ENCODE data around the gene PARD3. TPM values are rescaled to one million over a fixed set of nuclear protein-coding genes. Genes with fewer than 3 reads are reported as not detected.

PARD3 gene
- polyA plus RNA-seq, 3 donors = 0.51 TPM; not detected in 2

DNA sequence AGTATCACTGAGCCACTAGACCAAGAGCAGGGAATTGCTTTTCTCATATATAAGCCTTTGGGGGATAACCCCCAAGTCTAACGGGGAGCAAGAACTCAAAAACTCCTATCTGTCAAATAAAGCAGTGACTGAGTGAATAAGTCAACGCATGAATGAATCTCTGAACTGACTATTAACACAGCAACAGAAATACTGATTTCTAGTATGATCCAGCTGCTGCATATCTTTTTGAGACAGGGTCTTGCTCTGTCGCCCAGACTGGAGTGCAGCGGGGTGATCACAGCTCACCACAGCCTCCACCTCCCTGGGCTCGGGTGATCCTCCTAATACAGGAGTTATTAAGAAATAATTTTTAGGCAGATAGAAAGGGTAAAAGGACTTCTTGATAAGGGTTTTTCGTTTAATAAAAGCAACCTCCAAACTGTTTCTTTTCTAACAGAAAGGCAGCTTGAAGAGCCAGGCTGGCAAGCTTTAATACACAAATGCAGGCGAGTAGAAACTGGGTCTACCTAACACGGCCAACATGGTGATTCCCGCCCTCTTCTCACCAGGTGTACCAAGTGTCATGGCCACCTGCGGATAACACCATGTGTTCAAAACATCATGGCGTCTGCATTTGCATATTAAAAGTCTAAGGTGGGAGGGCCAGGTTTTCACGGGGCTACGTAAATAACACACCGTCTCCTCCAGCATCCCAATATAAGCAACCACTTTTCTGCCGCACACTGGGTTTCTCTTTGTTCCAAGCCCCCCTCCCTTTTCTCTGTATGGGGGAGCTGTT is 631.9 kb downstream of the PARD3 start:
- Histone ChIP-seq H2AFZ (ENCODE audit: insufficient read depth, low read depth, low read length, poor library complexity, severe bottlenecking) (no peak overlapping the region), H3K27me3 (ENCODE audit: control insufficient read depth in 2 of 2, insufficient read depth in 2 of 2, low read length in 2 of 2) (no peaks in the 10 kb centered on the region), H3K4me3 (replicated peaks in 1 of 3; ENCODE audit: low read depth in 2 of 3, low read length in 3 of 3) (no peak overlapping the region), H4K20me1 (ENCODE audit: insufficient read depth, low read length) (no peaks in the 10 kb centered on the region), H3K9me3 (replicated peaks in 1 of 2; ENCODE audit: control insufficient read depth in 1 of 2, insufficient read depth in 1 of 2, low read length in 2 of 2) (no peaks in the 10 kb centered on the region), H3K9ac (ENCODE audit: insufficient read depth, low read length, poor library complexity, severe bottlenecking) (no peak overlapping the region), H3K79me2 (ENCODE audit: insufficient read depth, low read length) (no peaks in the 10 kb centered on the region), H3K27ac (ENCODE audit: low read depth in 1 of 2, low read length in 2 of 2) (no peak overlapping the region), H3K4me2 (replicated peaks; ENCODE audit: extremely low read depth, low read length, poor library complexity, severe bottlenecking) (no peak overlapping the region), H3K4me1 (ENCODE audit: control insufficient read depth in 1 of 2, insufficient read depth in 2 of 2, low read length in 2 of 2) (peaks cover 4 to 7% of the 10 kb centered on the region in 2 donors), H3K36me3 (replicated peaks in 1 of 2; ENCODE audit: control insufficient read depth in 1 of 2, insufficient read depth in 2 of 2, low read length in 2 of 2) (no peaks in the 10 kb centered on the region)
- Mint-ChIP-seq H3K4me3 (no peak overlapping the region), H3K27me3 (ENCODE audit: low read depth in 3 of 3) (peaks cover 0 to 2% (median 1%) of the 10 kb centered on the region in 3 donors), H3K27ac (no peak overlapping the region), H3K9me3 (peaks cover 0 to 4% (median 0%) of the 10 kb centered on the region in 7 donors), H3K36me3 (no peaks in the 10 kb centered on the region), H3K4me1 (peaks cover 11% of the 10 kb centered on the region)
- WGBS (ENCODE audit: insufficient coverage) = 100% methylated on average over 3 of the region's 15 CpGs
- no peak for DNase-seq
- TF ChIP-seq, protein P1, sequence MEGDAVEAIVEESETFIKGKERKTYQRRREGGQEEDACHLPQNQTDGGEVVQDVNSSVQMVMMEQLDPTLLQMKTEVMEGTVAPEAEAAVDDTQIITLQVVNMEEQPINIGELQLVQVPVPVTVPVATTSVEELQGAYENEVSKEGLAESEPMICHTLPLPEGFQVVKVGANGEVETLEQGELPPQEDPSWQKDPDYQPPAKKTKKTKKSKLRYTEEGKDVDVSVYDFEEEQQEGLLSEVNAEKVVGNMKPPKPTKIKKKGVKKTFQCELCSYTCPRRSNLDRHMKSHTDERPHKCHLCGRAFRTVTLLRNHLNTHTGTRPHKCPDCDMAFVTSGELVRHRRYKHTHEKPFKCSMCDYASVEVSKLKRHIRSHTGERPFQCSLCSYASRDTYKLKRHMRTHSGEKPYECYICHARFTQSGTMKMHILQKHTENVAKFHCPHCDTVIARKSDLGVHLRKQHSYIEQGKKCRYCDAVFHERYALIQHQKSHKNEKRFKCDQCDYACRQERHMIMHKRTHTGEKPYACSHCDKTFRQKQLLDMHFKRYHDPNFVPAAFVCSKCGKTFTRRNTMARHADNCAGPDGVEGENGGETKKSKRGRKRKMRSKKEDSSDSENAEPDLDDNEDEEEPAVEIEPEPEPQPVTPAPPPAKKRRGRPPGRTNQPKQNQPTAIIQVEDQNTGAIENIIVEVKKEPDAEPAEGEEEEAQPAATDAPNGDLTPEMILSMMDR (IDR thresholded peaks at IDR 0.05) = no peak
- intact Hi-C loops (cut with micrococcal nuclease) = no loop called here

DNA sequence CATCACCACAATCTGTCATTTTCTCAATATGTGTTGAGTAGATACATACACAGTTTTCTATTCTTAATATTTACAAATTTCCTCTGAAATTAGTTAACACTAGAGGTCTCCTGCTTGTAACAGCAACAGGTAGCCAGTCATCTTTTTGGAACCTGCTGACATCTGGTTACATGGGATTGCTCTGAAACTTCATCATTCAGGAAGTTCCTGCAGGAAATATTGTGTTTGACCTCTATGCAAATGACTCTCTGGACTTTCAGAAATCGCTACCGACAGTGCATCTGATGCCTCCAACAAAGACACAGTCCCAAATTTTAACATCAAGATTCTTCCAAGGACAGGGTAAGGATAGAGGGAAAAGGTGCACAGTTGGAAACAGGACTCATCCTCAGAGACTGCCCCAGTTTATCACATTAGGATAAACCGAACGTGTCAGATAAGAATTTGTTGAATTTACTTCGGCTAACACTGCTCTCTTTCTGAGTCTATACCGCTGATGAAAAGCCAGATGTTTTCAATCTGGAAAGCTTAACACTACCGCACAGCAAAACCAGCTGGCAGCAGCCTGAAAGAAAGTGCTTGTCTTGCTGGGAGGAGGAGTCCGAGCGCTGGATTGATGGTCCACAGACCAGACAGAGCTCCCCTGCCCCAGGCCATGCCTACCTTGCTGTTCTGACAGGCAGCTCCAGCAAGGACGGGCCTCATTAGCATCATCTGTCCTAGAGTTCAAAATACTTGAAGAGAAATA is 633.4 kb downstream of the PARD3 start:
- intact Hi-C loops (cut with micrococcal nuclease) = no loop called here
- peaks cover 0 to 2% (median 1%) of the 10 kb centered on the region in 3 donors for H3K27me3 Mint-ChIP-seq (ENCODE audit: low read depth in 3 of 3)
- H3K4me1 Mint-ChIP-seq = peaks cover 11% of the 10 kb centered on the region
- peaks cover 0 to 4% (median 0%) of the 10 kb centered on the region in 7 donors for H3K9me3 Mint-ChIP-seq
- Histone ChIP-seq H3K4me3 (replicated peaks in 1 of 3; ENCODE audit: low read depth in 2 of 3, low read length in 3 of 3) (no peak overlapping the region), H2AFZ (ENCODE audit: insufficient read depth, low read depth, low read length, poor library complexity, severe bottlenecking) (no peak overlapping the region), H3K9ac (ENCODE audit: insufficient read depth, low read length, poor library complexity, severe bottlenecking) (no peak overlapping the region), H4K20me1 (ENCODE audit: insufficient read depth, low read length) (no peaks in the 10 kb centered on the region), H3K79me2 (ENCODE audit: insufficient read depth, low read length) (no peaks in the 10 kb centered on the region), H3K36me3 (replicated peaks in 1 of 2; ENCODE audit: control insufficient read depth in 1 of 2, insufficient read depth in 2 of 2, low read length in 2 of 2) (no peaks in the 10 kb centered on the region), H3K27me3 (ENCODE audit: control insufficient read depth in 2 of 2, insufficient read depth in 2 of 2, low read length in 2 of 2) (no peaks in the 10 kb centered on the region), H3K4me1 (ENCODE audit: control insufficient read depth in 1 of 2, insufficient read depth in 2 of 2, low read length in 2 of 2) (peaks cover 4 to 7% of the 10 kb centered on the region in 2 donors), H3K4me2 (replicated peaks; ENCODE audit: extremely low read depth, low read length, poor library complexity, severe bottlenecking) (no peak overlapping the region), H3K9me3 (replicated peaks in 1 of 2; ENCODE audit: control insufficient read depth in 1 of 2, insufficient read depth in 1 of 2, low read length in 2 of 2) (no peaks in the 10 kb centered on the region), H3K27ac (ENCODE audit: low read depth in 1 of 2, low read length in 2 of 2) (no peak overlapping the region)
- no peak for DNase-seq
- TF ChIP-seq, protein P1 (IDR thresholded peaks at IDR 0.05) = no peak
- H3K36me3 Mint-ChIP-seq = no peaks in the 10 kb centered on the region
- H3K4me3 Mint-ChIP-seq = no peak overlapping the region
- no peak overlapping the region for H3K27ac Mint-ChIP-seq
- 97% methylated on average over 5 of the region's 10 CpGs for WGBS (ENCODE audit: insufficient coverage)

Data from CD14-positive monocyte (primary cell).